Smooth muscle cell (in vitro differentiated cells): ENCODE data around the gene CLDND1. TPM values are rescaled to one million over a fixed set of nuclear protein-coding genes. Genes with fewer than 3 reads are reported as not detected.
A peak's percentile ranks its signal among the peaks of the same experiment; 100 is the strongest.

Experiments
- DNase-seq: peaks from one replicate; lab custom pipeline; 2025; ENCODE audit not compliant: unreplicated experiment; lab: John Stamatoyannopoulos, UW
- H2AFZ ChIP-seq: fragments of 200-600 bp; sonication (generic); 2 replicates; pipeline ENCODE4 v1.6.0; 2016; ENCODE audit warnings: antibody characterized with exemption, low read depth, mild to moderate bottlenecking
- H3F3A ChIP-seq: fragments of 200-600 bp; sonication (generic); 2 replicates; pipeline ENCODE4 v1.6.0; 2017; ENCODE audit warnings: antibody characterized with exemption, low read depth
- H3K27ac ChIP-seq: fragments of 200-600 bp; sonication (generic); 2 replicates; pipeline ENCODE4 v1.5.1; 2016; ENCODE audit warnings: low read depth, mild to moderate bottlenecking
- H3K27me3 ChIP-seq: fragments of 200-600 bp; sonication (generic); 2 replicates; pipeline ENCODE4 v1.6.1; 2016; ENCODE audit warnings: low read depth, mild to moderate bottlenecking
- H3K36me3 ChIP-seq: fragments of 200-600 bp; sonication (generic); 2 replicates; pipeline ENCODE4 v1.5.1; 2016; ENCODE audit warnings: low read depth
- H3K4me1 ChIP-seq: fragments of 200-600 bp; sonication (generic); 2 replicates; pipeline ENCODE4 v1.5.1; 2016; ENCODE audit warnings: low read depth
- H3K4me2 ChIP-seq: fragments of 200-600 bp; sonication (generic); 2 replicates; pipeline ENCODE4 v1.6.0; 2016; ENCODE audit warnings: mild to moderate bottlenecking
- H3K4me3 ChIP-seq: fragments of 200-600 bp; sonication (generic); 2 replicates; pipeline ENCODE4 v1.5.1; 2016; ENCODE audit warnings: mild to moderate bottlenecking
- H3K79me2 ChIP-seq: fragments of 200-600 bp; sonication (generic); 2 replicates; pipeline ENCODE4 v1.6.0; 2016; ENCODE audit warnings: low read depth, mild to moderate bottlenecking
- H3K9ac ChIP-seq: fragments of 200-600 bp; sonication (generic); 2 replicates; pipeline ENCODE4 v1.6.0; 2016; ENCODE audit warnings: low read depth
- H3K9me3 ChIP-seq: fragments of 200-600 bp; sonication (generic); replicated peaks from 2 replicates; pipeline ENCODE4 v1.5.1; 2016; ENCODE audit warnings: low read depth
- H4K20me1 ChIP-seq: fragments of 200-600 bp; sonication (generic); 2 replicates; pipeline ENCODE4 v1.6.0; 2016; ENCODE audit warnings: low read depth
- CTCF ChIP-seq: fragments of 200-600 bp; sonication (generic); IDR thresholded peaks from 2 replicates; pipeline ENCODE4 v1.5.1; 2017; ENCODE audit warnings: borderline replicate concordance, mild to moderate bottlenecking, antibody characterized with exemption; ENCODE audit not compliant: insufficient read depth, poor library complexity, severe bottlenecking
- WGBS: methylation state at CpG from one replicate; pipeline ENCODE4 v1.1.7; 2016; ENCODE audit warnings: low lambda C conversion rate; 5-methylcytosine and 5-hydroxymethylcytosine counted together
- polyA plus RNA-seq: library from polyadenylated mRNA; unstranded; fragments of >200 nt; fragmentation: Nextera tagmentation; extraction: Ambion mirVana; gene quantifications from 2 replicates; pipeline ENCODE4 v1.2.1, GENCODE V29; 2016
- total RNA-seq: library from RNA; depleted of rRNA; stranded (reverse); fragments of >200 nt; gene quantifications from 2 replicates; pipeline ENCODE4 v1.2.3, GENCODE V29; 2014

Gene CLDND1
- total RNA-seq = 161 and 179 TPM in 2 replicates
- 99.9 and 111 TPM in 2 replicates for polyA plus RNA-seq

GRCh38 chr3:98522544-98523281 lies at the start of gene CLDND1:
CLDND1 (minus strand) TSS chr3:98522902; CDS start chr3:98521424, 1,478 bp downstream.
- Histone ChIP-seq H3K36me3 (no peaks in the 10 kb centered on the region), H3K27ac (peak within 1 kb of the TSS; percentile 97), H2AFZ (peak within 1 kb of the TSS; percentile 69), H3K27me3 (no peaks in the 10 kb centered on the region), H3K4me1 (peaks cover 9% of the 10 kb centered on the region), H3K9me3 (no peaks in the 10 kb centered on the region), H3K79me2 (peaks cover 42% of the 10 kb centered on the region), H3K4me3 (peak within 1 kb of the TSS; percentile 94), H3K4me2 (peak within 1 kb of the TSS; percentile 89), H4K20me1 (peaks cover 43% of the 10 kb centered on the region), H3F3A (no peaks in the 10 kb centered on the region), H3K9ac (peak within 1 kb of the TSS; percentile 93)
- WGBS = under 1% methylated on average over 34 of the region's 63 CpGs
- DNase-seq = peak; percentile 80
- no peak for TF ChIP-seq CTCF

- H3K79me2 ChIP-seq = no peaks in the 10 kb centered on the region
- no peak overlapping the region for H3K4me2 ChIP-seq
- no peak for DNase-seq
- no peaks in the 10 kb centered on the region for H3K36me3 ChIP-seq
- H3K9me3 ChIP-seq = no peaks in the 10 kb centered on the region
- no peak overlapping the region for H3K27ac ChIP-seq
- no peak overlapping the region for H3K4me3 ChIP-seq
- H4K20me1 ChIP-seq = no peaks in the 10 kb centered on the region
- no peaks in the 10 kb centered on the region for H3F3A ChIP-seq
- H3K27me3 ChIP-seq = no peaks in the 10 kb centered on the region
- H3K4me1 ChIP-seq = peaks cover 6% of the 10 kb centered on the region
- WGBS = 91% methylated on average over 3 of the region's 3 CpGs
- no peak overlapping the region for H2AFZ ChIP-seq
- no peak overlapping the region for H3K9ac ChIP-seq
- TF ChIP-seq CTCF = no peak
Observed at GRCh38 chr3:98568402-98568801, 45.7 kb upstream of the CLDND1 start.

- no peaks in the 10 kb centered on the region for H3K79me2 ChIP-seq
- no peaks in the 10 kb centered on the region for H3K9me3 ChIP-seq
- H3K27ac ChIP-seq = no peak overlapping the region
- TF ChIP-seq CTCF = no peak
- no peaks in the 10 kb centered on the region for H3K36me3 ChIP-seq
- no peak overlapping the region for H3K9ac ChIP-seq
- DNase-seq = no peak
- H3K27me3 ChIP-seq = no peaks in the 10 kb centered on the region
- no peaks in the 10 kb centered on the region for H4K20me1 ChIP-seq
- H3K4me1 ChIP-seq = peaks cover 6% of the 10 kb centered on the region
- no peaks in the 10 kb centered on the region for H3F3A ChIP-seq
- H2AFZ ChIP-seq = no peak overlapping the region
- no peak overlapping the region for H3K4me3 ChIP-seq
- no peak overlapping the region for H3K4me2 ChIP-seq
- 88% methylated on average over 2 of the region's 2 CpGs for whole genome bisulfite sequencing
Observed at GRCh38 chr3:98567666-98568270, 45.1 kb upstream of the CLDND1 start.
